SU-DHL-6 (cell line): ENCODE measurements around the gene CNTN5.

ENCODE experiments used
- H2AFZ ChIP-seq: fragments of 200-600 bp; sonication (generic); 2 replicates; pipeline ENCODE4 v1.6.1; 2014; ENCODE audit warnings: low read depth, mild to moderate bottlenecking, moderate library complexity, mixed read lengths, antibody characterized with exemption, low read length; ENCODE audit not compliant: severe bottlenecking
- H3F3A ChIP-seq: fragments of 200-600 bp; shearing (Covaris generic); 2 replicates; pipeline ENCODE4 v1.6.0; 2016; ENCODE audit warnings: antibody characterized with exemption, mild to moderate bottlenecking; ENCODE audit not compliant: insufficient read depth
- H3K27ac ChIP-seq: fragments of 200-600 bp; sonication (generic); 2 replicates; pipeline ENCODE4 v1.5.1; 2016; ENCODE audit warnings: low read depth, mild to moderate bottlenecking, low read length, moderate library complexity, mixed read lengths
- H3K27me3 ChIP-seq: fragments of 200-600 bp; sonication (generic), shearing (Covaris generic); 2 replicates; pipeline ENCODE4 v1.6.0; 2014; ENCODE audit warnings: mild to moderate bottlenecking, low read length
- H3K36me3 ChIP-seq: fragments of 200-600 bp; sonication (generic); 2 replicates; pipeline ENCODE4 v1.6.1; 2014; ENCODE audit warnings: mild to moderate bottlenecking, low read length, mixed read lengths
- H3K4me2 ChIP-seq: fragments of 300-600, 200-600 bp; shearing (Covaris generic), sonication (generic); 2 replicates; pipeline ENCODE4 v1.6.0; 2014; ENCODE audit warnings: low read length, low read depth, mild to moderate bottlenecking; ENCODE audit not compliant: poor library complexity, severe bottlenecking
- H3K4me3 ChIP-seq: fragments of 200-600 bp; sonication (generic); 2 replicates; pipeline ENCODE4 v1.5.1; 2014; ENCODE audit warnings: antibody characterized with exemption, low read length, mild to moderate bottlenecking, mixed read lengths; ENCODE audit not compliant: insufficient read depth, poor library complexity, severe bottlenecking
- H3K79me2 ChIP-seq: fragments of 200-600 bp; sonication (generic); 2 replicates; pipeline ENCODE4 v1.6.1; 2014; ENCODE audit warnings: mild to moderate bottlenecking, low read length, moderate library complexity; ENCODE audit not compliant: insufficient read depth
- H3K9ac ChIP-seq: fragments of 200-600 bp; sonication (generic); 2 replicates; pipeline ENCODE4 v1.7.0; 2014; ENCODE audit warnings: mild to moderate bottlenecking, low read length
- H3K9me2 ChIP-seq: fragments of 200-600 bp; sonication (generic); replicated peaks from 2 replicates; pipeline ENCODE4 v1.6.1; 2014; ENCODE audit warnings: low read length; ENCODE audit not compliant: insufficient read depth
- H3K9me3 ChIP-seq: fragments of 200-600 bp; sonication (generic); 2 replicates; pipeline ENCODE4 v1.6.1; 2014; ENCODE audit warnings: low read length, mixed read lengths; ENCODE audit not compliant: insufficient read depth
- H4K20me1 ChIP-seq: fragments of 200-600 bp; sonication (generic); 2 replicates; pipeline ENCODE4 v1.6.1; 2014; ENCODE audit warnings: low read depth, mild to moderate bottlenecking, antibody characterized with exemption, low read length, moderate library complexity, mixed read lengths
- EZH2phosphoT487 ChIP-seq: fragments of 200-600 bp; sonication (generic), shearing (Covaris generic); conservative IDR thresholded peaks from 2 replicates; pipeline ENCODE4 v1.6.1; 2018; ENCODE audit warnings: mild to moderate bottlenecking, antibody characterized with exemption, low read length, moderate library complexity, mixed read lengths
- TF ChIP-seq, protein P1 (sequence below): fragments of 200-600 bp; sonication (generic); IDR thresholded peaks from one replicate; pipeline ENCODE4 v1.5.1; 2017; ENCODE audit warnings: antibody characterized with exemption, mild to moderate bottlenecking, low read length, moderate library complexity; ENCODE audit not compliant: insufficient read depth, poor library complexity, severe bottlenecking

The CNTN5 gene

DNA sequence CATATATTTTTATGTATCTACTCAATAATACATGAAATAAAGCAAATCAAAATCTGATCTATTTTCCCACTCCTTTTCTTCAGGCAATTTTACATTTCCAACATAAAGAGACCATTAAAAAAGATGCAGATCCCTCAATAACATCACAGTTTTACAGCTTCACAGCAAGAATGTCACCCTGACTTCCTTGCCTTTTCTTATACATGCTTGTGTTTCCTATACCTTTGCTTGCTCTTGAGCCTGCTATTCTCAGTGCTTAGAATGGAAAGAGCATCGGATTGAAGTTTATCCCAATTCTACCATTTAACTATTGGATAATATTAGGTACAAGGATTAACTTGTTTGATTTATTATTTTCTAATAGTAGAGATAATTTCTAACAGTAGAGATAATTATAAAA is 176.7 kb downstream of the CNTN5 start:
- TF ChIP-seq, protein P1, sequence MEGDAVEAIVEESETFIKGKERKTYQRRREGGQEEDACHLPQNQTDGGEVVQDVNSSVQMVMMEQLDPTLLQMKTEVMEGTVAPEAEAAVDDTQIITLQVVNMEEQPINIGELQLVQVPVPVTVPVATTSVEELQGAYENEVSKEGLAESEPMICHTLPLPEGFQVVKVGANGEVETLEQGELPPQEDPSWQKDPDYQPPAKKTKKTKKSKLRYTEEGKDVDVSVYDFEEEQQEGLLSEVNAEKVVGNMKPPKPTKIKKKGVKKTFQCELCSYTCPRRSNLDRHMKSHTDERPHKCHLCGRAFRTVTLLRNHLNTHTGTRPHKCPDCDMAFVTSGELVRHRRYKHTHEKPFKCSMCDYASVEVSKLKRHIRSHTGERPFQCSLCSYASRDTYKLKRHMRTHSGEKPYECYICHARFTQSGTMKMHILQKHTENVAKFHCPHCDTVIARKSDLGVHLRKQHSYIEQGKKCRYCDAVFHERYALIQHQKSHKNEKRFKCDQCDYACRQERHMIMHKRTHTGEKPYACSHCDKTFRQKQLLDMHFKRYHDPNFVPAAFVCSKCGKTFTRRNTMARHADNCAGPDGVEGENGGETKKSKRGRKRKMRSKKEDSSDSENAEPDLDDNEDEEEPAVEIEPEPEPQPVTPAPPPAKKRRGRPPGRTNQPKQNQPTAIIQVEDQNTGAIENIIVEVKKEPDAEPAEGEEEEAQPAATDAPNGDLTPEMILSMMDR: no peak
- TF ChIP-seq EZH2phosphoT487: no peak

DNA sequence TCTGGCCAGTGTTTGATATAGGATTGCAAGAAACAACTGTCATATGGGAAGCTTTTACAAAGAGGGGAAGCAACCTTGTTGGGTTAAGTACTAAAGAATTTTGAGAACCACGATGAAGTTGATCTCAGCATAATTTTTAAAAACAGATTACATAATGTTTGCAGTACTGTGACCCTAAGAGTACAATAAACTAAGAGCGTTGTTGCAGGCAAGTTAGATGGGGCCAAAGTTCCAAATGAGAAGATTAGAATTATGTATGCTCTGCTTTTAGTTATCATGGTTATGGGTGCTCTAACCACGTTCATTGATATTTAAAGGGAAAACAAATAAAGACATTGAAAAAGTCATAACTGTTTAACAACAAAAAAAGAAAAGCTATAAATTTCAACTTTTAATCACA is 177.5 kb downstream of the CNTN5 start:
- Histone ChIP-seq H3K4me2 (no peak overlapping the region), H3K27me3 (no peaks in the 10 kb centered on the region), H3K36me3 (no peaks in the 10 kb centered on the region), H3K4me3 (no peak overlapping the region), H3K9me2 (no peaks in the 10 kb centered on the region), H2AFZ (no peak overlapping the region), H3F3A (no peaks in the 10 kb centered on the region), H4K20me1 (no peaks in the 10 kb centered on the region), H3K27ac (no peak overlapping the region), H3K9me3 (no peaks in the 10 kb centered on the region), H3K79me2 (no peaks in the 10 kb centered on the region), H3K9ac (no peak overlapping the region)
- TF ChIP-seq EZH2phosphoT487: no peak
- TF ChIP-seq, protein P1: no peak

More for the DNA sequence above, 176.7 kb downstream of the CNTN5 start:
- Histone ChIP-seq H3K9me3 (no peaks in the 10 kb centered on the region), H3K27ac (no peak overlapping the region), H3K4me3 (no peak overlapping the region), H2AFZ (no peak overlapping the region), H3K79me2 (no peaks in the 10 kb centered on the region), H3F3A (no peaks in the 10 kb centered on the region), H3K4me2 (no peak overlapping the region), H3K9ac (no peak overlapping the region), H4K20me1 (no peaks in the 10 kb centered on the region), H3K9me2 (no peaks in the 10 kb centered on the region), H3K27me3 (no peaks in the 10 kb centered on the region), H3K36me3 (no peaks in the 10 kb centered on the region)

DNA sequence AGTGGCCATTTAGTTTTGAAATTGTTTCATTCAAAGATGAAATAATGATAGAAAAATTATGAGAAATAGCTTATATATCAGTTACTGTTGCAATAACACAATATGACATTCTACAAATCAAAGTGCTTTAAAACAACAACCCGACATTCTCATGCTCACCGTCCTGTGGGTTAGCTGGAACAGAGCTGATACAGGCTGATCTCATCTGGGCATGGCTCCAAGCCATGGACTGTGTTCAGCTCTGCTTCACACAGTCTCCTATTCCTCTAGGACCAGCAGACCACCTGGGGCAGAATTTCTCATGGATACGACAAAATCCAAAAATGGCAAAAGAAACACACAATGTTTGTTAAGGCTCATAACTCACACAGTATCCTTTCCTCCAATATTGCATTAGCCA is 178.6 kb downstream of the CNTN5 start:
- TF ChIP-seq, protein P1: no peak
- no peak for TF ChIP-seq EZH2phosphoT487
- Histone ChIP-seq H3K27me3 (no peaks in the 10 kb centered on the region), H3K36me3 (no peaks in the 10 kb centered on the region), H3K79me2 (no peaks in the 10 kb centered on the region), H3K4me2 (no peak overlapping the region), H2AFZ (no peak overlapping the region), H4K20me1 (no peaks in the 10 kb centered on the region), H3K9me3 (no peaks in the 10 kb centered on the region), H3K4me3 (no peak overlapping the region), H3K9ac (no peak overlapping the region), H3F3A (no peaks in the 10 kb centered on the region), H3K27ac (no peak overlapping the region), H3K9me2 (no peaks in the 10 kb centered on the region)

DNA sequence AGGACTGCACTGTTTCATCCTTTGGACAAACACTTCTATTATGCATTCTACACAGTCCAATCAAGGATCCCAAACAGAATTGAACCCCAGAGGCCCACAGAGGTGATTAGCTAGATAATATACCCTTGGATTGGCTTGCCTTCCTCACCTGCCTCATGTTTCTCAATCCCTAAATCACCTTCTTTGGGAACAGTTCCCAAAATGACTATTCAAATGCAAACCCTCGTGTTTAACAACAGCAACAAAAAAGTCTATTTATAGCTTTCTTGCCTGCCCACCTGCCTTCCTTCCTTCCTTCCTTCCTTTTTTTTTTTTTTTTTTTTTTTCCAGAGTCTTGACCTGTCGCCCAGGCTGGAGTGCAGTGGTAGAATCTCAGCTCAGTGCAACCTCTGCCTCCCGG is 180.0 kb downstream of the CNTN5 start:
- no peak overlapping the region for H2AFZ ChIP-seq
- H3K4me2 ChIP-seq: no peak overlapping the region
- no peaks in the 10 kb centered on the region for H3K79me2 ChIP-seq
- H3K9me2 ChIP-seq: no peaks in the 10 kb centered on the region
- H3F3A ChIP-seq: no peaks in the 10 kb centered on the region
- H3K27me3 ChIP-seq: no peaks in the 10 kb centered on the region
- no peak overlapping the region for H3K4me3 ChIP-seq
- no peak overlapping the region for H3K27ac ChIP-seq
- H3K36me3 ChIP-seq: no peaks in the 10 kb centered on the region
- no peaks in the 10 kb centered on the region for H4K20me1 ChIP-seq
- H3K9me3 ChIP-seq: no peaks in the 10 kb centered on the region
- no peak overlapping the region for H3K9ac ChIP-seq
- TF ChIP-seq, protein P1: no peak
- no peak for TF ChIP-seq EZH2phosphoT487
